GM21723 (cell line): ENCODE results near the gene CLEC6A.
"Not testable (repeated sequence)": the region's sequence is repeated elsewhere in the genome, so short reads cannot be mapped to it uniquely, and the experiment has no call there.

Source experiments
- ATAC-seq: cut with Tn5 transposase; IDR thresholded peaks from one replicate; pipeline ENCODE4 v1.9.1; 2021; ENCODE audit warnings: mild to moderate bottlenecking, moderate library complexity; ENCODE audit not compliant: unreplicated experiment

Gene CLEC6A

GRCh38 chr12:8455727-8456360, at the start of gene CLEC6A:
TSS of gene CLEC6A (plus strand) at chr12:8455962. CDS start at chr12:8456112, 150 bp downstream.
- peak; percentile 75 for ATAC-seq

- not testable (repeated sequence) for ATAC-seq
These were observed 36.2 kb upstream of the CLEC6A start for GRCh38 chr12:8419576-8419975.

GRCh38 chr12:8420506-8420905, 35.3 kb upstream of the CLEC6A start:
- ATAC-seq: no peak

GRCh38 chr12:8444536-8445278, 11.1 kb upstream of the CLEC6A start:
- not testable (repeated sequence) for ATAC-seq

DNA sequence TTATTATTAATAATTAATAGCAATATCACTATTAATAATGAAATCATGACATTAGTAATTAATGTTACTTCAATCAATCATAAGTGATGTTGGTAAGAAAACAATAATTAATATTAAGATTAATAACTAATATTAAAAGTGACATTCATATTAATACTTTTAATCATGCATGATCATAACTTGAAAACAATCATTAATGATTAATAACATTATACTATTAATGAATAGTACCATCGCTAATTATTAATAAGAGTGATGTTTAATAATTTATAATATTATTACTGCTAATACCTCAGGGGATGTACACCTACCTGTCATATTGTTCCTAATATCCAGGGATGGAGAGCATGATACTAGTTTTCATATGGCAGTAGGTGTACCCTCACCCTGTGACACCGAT, 10.0 kb upstream of the CLEC6A start:
- no peak for ATAC-seq

GRCh38 chr12:8446642-8447547, 8.9 kb upstream of the CLEC6A start:
- ATAC-seq: no peak

DNA sequence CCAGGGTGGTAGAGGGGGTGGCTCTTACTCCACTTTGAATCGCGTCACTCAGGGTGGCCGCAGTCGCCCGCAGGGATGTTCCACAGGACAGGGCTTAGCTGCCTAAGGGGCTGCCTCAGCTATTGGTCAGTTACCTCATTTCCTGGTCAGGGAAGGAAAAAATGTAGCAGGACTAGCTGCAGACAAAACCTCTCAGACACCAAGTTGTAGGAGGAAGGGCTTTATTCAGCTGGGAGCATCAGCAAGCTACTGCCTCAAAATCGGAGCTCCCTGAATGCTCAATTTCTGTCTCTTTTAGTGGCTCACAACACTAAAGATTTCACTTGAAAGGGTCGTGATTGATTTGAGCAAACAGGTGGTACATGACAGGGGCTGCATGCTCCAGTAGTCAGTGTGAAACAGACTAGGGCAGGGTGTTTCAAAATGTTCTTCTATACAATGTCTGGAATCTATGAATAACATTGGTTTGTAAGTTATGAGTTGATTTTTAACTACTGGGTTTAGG, 6.4 kb upstream of the CLEC6A start:
- no peak for ATAC-seq

GRCh38 chr12:8452036-8452435, 3.7 kb upstream of the CLEC6A start:
- ATAC-seq: no peak

DNA sequence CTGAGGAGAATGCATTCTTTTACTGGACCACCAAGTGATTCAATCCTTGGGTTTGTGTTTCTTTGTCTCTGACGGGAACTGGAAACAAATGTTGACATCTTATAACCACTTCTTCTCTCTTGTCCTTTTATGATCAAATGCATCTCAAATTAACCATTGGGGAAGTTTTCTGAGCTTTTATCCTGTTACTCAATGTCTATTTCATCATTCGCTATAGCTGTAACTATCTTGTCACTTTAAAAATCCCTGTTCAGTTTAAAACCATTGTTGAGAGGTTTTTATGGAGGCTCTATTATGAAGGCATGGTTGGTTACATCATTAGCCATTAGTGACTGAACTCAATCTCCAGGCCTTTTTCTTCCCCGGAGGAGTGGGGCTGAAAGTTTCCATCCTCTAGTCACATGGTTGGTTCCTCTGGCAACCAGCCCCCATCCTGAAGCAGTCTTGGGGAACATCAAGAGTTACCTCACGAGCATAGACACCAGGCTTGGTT, 2.7 kb upstream of the CLEC6A start:
- ATAC-seq: no peak

GRCh38 chr12:8453796-8454195, 2.0 kb upstream of the CLEC6A start:
- ATAC-seq: no peak

GRCh38 chr12:8455271-8455670, 491 bp upstream of the CLEC6A start:
- no peak for ATAC-seq

DNA sequence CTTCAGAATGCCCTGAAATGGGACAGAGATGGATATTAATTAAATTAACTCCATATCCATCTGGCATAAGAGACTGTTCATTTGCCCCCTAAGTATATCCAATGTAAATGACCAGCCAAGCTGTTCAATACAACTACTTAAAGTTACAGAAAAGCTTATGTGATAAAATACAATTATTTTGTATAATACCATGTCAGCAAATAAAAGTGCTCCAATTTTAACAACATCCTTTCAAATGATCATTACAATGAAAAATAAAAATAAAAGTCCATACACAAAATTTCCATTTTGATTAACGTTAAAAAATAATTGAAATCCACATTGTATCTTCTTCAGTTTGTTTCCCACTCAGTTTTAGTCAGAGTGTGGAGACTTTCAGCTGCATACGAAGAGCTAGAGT, 5.7 kb downstream of the CLEC6A start:
- ATAC-seq: no peak

GRCh38 chr12:8465301-8465996, 9.7 kb downstream of the CLEC6A start:
- no peak for ATAC-seq

- ATAC-seq: no peak
These were observed 10.5 kb downstream of the CLEC6A start for GRCh38 chr12:8466241-8466640.

- no peak for ATAC-seq
These were observed 15.3 kb downstream of the CLEC6A start for GRCh38 chr12:8471090-8471489.

DNA sequence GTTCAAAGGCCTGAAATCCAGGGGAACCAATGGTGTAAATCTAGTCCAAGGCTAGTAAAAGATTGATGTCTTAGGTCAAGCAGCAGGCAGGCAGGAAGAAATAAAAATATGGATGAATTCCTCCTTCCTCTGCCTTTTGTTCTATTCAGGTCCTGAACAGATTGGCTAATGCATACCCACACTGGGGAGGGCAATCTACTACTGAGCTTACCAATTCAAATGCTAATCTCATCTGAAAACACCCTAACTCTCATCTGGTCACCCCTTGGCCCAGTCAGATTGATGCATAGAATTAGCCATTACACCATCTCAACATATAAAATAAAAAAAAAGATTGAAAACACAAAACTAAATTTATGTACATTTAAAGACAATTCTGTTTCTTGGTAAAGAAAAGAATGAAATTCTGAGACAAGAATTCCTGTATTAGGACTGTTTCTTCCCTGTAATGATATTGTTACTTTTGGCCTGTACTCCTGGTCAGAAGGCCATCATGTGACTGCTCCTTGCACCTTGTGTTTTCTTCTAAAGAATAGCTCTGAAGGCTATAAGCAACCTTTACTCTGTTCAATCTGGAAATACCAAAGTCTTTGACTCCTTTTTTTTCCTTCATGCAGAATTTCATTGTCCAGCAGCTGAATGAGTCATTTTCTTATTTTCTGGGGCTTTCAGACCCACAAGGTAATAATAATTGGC, 19.9 kb downstream of the CLEC6A start:
- ATAC-seq: no peak

- ATAC-seq: no peak
These were observed 26.9 kb downstream of the CLEC6A start for GRCh38 chr12:8482571-8483061.

DNA sequence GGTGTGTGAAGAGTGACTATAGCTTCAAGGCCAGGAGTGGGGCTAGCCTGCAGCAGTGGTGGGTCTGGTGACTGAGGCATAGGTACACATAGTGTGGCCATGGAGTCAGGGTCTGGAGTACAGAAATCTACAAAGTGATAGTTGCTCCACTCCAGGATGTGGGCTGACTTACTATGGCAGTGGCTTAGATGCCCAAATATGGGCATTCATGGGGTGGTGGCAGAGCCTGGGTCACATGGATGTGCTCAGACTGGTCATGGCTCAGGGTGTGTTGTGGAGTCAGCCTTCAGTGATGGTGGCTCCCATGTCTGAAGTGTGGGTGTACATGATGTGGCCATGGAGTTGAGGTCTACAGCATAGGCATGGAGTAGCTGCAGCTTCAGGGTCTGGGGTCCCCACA, 27.3 kb downstream of the CLEC6A start:
- ATAC-seq: no peak

GRCh38 chr12:8491646-8492530, 36.1 kb downstream of the CLEC6A start:
- no peak for ATAC-seq
